Memory B cell (primary cell): ENCODE measurements around the gene LHX3.

Experiments
- ATAC-seq: fragments of 150-1000 bp; cut with Tn5 transposase; 2 replicates; pipeline ENCODE4 v1.10.0; 2021; ENCODE audit warnings: low read depth, mild to moderate bottlenecking, moderate library complexity
- DNase-seq, 2 donors: peaks; one replicate each; pipeline ENCODE4 v3.0.0; 2022; ENCODE audit warnings: low spot score in 2 of 2
- H3K27ac Mint-ChIP-seq: one replicate; pipeline ENCODE4 v1.8.0; 2022; ENCODE audit warnings: mild to moderate bottlenecking, moderate library complexity, mixed read lengths
- H3K27me3 Mint-ChIP-seq: one replicate; pipeline ENCODE4 v1.8.0; 2022; ENCODE audit warnings: mixed read lengths
- H3K36me3 Mint-ChIP-seq: one replicate; pipeline ENCODE4 v1.8.0; 2022; ENCODE audit warnings: mild to moderate bottlenecking, mixed read lengths
- H3K4me1 Mint-ChIP-seq: one replicate; pipeline ENCODE4 v1.8.0; 2022; ENCODE audit warnings: mixed read lengths
- H3K4me3 Mint-ChIP-seq: one replicate; pipeline ENCODE4 v1.8.0; 2022; ENCODE audit warnings: mild to moderate bottlenecking, moderate library complexity, mixed read lengths
- H3K9me3 Mint-ChIP-seq: one replicate; pipeline ENCODE4 v1.8.0; 2022; ENCODE audit warnings: mixed read lengths

Gene LHX3

GRCh38 chr9:136212345-136212950, 7.5 kb upstream of the LHX3 start:
- ATAC-seq (no peak), DNase-seq (no peak)
- peak overlapping the region; percentile 31 for H3K27ac Mint-ChIP-seq
- no peak overlapping the region for H3K4me3 Mint-ChIP-seq
- H3K36me3 Mint-ChIP-seq, result peaks cover 26% of the 10 kb centered on the region
- H3K4me1 Mint-ChIP-seq, result peaks cover 5% of the 10 kb centered on the region
- no peaks in the 10 kb centered on the region for H3K9me3 Mint-ChIP-seq
- H3K27me3 Mint-ChIP-seq, result no peaks in the 10 kb centered on the region

- no peaks in the 10 kb centered on the region for H3K9me3 Mint-ChIP-seq
- no peak for DNase-seq
- H3K27me3 Mint-ChIP-seq, result no peaks in the 10 kb centered on the region
- H3K4me1 Mint-ChIP-seq, result peaks cover 10% of the 10 kb centered on the region
- H3K36me3 Mint-ChIP-seq, result peaks cover 32% of the 10 kb centered on the region
- H3K4me3 Mint-ChIP-seq, result no peak overlapping the region
- no peak overlapping the region for H3K27ac Mint-ChIP-seq
- ATAC-seq, result peak; percentile 70
Observed at GRCh38 chr9:136211441-136212344, 6.8 kb upstream of the LHX3 start.

- H3K36me3 Mint-ChIP-seq, result peaks cover 35% of the 10 kb centered on the region
- DNase-seq (no peak), ATAC-seq (no peak)
- H3K27me3 Mint-ChIP-seq, result peaks cover 1% of the 10 kb centered on the region
- H3K27ac Mint-ChIP-seq, result no peak overlapping the region
- H3K9me3 Mint-ChIP-seq, result no peaks in the 10 kb centered on the region
- no peak overlapping the region for H3K4me3 Mint-ChIP-seq
- H3K4me1 Mint-ChIP-seq, result peaks cover 13% of the 10 kb centered on the region
Observed at GRCh38 chr9:136211006-136211405, 6.1 kb upstream of the LHX3 start.

- no peak overlapping the region for H3K4me3 Mint-ChIP-seq
- ATAC-seq (no peak), DNase-seq (no peak)
- no peaks in the 10 kb centered on the region for H3K9me3 Mint-ChIP-seq
- peaks cover 31% of the 10 kb centered on the region for H3K36me3 Mint-ChIP-seq
- H3K27me3 Mint-ChIP-seq, result peaks cover 2% of the 10 kb centered on the region
- no peak overlapping the region for H3K27ac Mint-ChIP-seq
- peaks cover 15% of the 10 kb centered on the region for H3K4me1 Mint-ChIP-seq
Observed at GRCh38 chr9:136210276-136210675, 5.3 kb upstream of the LHX3 start.

- Mint-ChIP-seq H3K4me3 (no peak overlapping the region), H3K4me1 (peaks cover 13% of the 10 kb centered on the region), H3K9me3 (no peaks in the 10 kb centered on the region), H3K27me3 (peaks cover 2% of the 10 kb centered on the region), H3K27ac (no peak overlapping the region), H3K36me3 (peaks cover 26% of the 10 kb centered on the region)
- ATAC-seq (no peak), DNase-seq (no peak)
Observed at GRCh38 chr9:136209786-136210185, 4.9 kb upstream of the LHX3 start.

- DNase-seq, result no peak
- H3K4me3 Mint-ChIP-seq, result no peak overlapping the region
- ATAC-seq, result no peak
- no peak overlapping the region for H3K27ac Mint-ChIP-seq
- H3K4me1 Mint-ChIP-seq, result peaks cover 12% of the 10 kb centered on the region
- peaks cover 3% of the 10 kb centered on the region for H3K27me3 Mint-ChIP-seq
- H3K9me3 Mint-ChIP-seq, result no peaks in the 10 kb centered on the region
- H3K36me3 Mint-ChIP-seq, result peaks cover 25% of the 10 kb centered on the region
Observed at GRCh38 chr9:136209232-136209631, 4.3 kb upstream of the LHX3 start.

- Mint-ChIP-seq H3K27me3 (peaks cover 6% of the 10 kb centered on the region), H3K4me1 (peaks cover 12% of the 10 kb centered on the region), H3K27ac (no peak overlapping the region), H3K36me3 (peaks cover 22% of the 10 kb centered on the region), H3K4me3 (no peak overlapping the region), H3K9me3 (no peaks in the 10 kb centered on the region)
- no peak for DNase-seq
- no peak for ATAC-seq
Observed at GRCh38 chr9:136208675-136209074, 3.7 kb upstream of the LHX3 start.

GRCh38 chr9:136207616-136208015, 2.7 kb upstream of the LHX3 start:
- Mint-ChIP-seq H3K36me3 (peaks cover 18% of the 10 kb centered on the region), H3K9me3 (no peaks in the 10 kb centered on the region), H3K4me1 (peaks cover 12% of the 10 kb centered on the region), H3K4me3 (no peak overlapping the region), H3K27ac (no peak overlapping the region), H3K27me3 (peaks cover 8% of the 10 kb centered on the region)
- ATAC-seq (no peak), DNase-seq (no peak)

- ATAC-seq (no peak), DNase-seq (no peak)
- Mint-ChIP-seq H3K27ac (no peak overlapping the region), H3K4me3 (no peak overlapping the region), H3K9me3 (no peaks in the 10 kb centered on the region), H3K36me3 (peaks cover 13% of the 10 kb centered on the region), H3K27me3 (peaks cover 10% of the 10 kb centered on the region), H3K4me1 (peaks cover 11% of the 10 kb centered on the region)
Observed at GRCh38 chr9:136206602-136207275, 1.8 kb upstream of the LHX3 start.

- no peak for DNase-seq
- H3K27me3 Mint-ChIP-seq, result peaks cover 13% of the 10 kb centered on the region
- peaks cover 11% of the 10 kb centered on the region for H3K36me3 Mint-ChIP-seq
- peaks cover 9% of the 10 kb centered on the region for H3K4me1 Mint-ChIP-seq
- no peak overlapping the region for H3K27ac Mint-ChIP-seq
- no peaks in the 10 kb centered on the region for H3K9me3 Mint-ChIP-seq
- no peak overlapping the region for H3K4me3 Mint-ChIP-seq
- ATAC-seq, result no peak
Observed at GRCh38 chr9:136205707-136205992, 722 bp upstream of the LHX3 start.

GRCh38 chr9:136204145-136204805, 653 bp downstream of the LHX3 start:
- ATAC-seq (no peak), DNase-seq (no peak)
- Mint-ChIP-seq H3K4me3 (no peak overlapping the region), H3K27ac (no peak overlapping the region), H3K4me1 (peaks cover 9% of the 10 kb centered on the region), H3K36me3 (peaks cover 11% of the 10 kb centered on the region), H3K27me3 (peaks cover 13% of the 10 kb centered on the region), H3K9me3 (no peaks in the 10 kb centered on the region)

GRCh38 chr9:136203408-136204144, 1.4 kb downstream of the LHX3 start:
- peaks cover 13% of the 10 kb centered on the region for H3K27me3 Mint-ChIP-seq
- H3K36me3 Mint-ChIP-seq, result peaks cover 11% of the 10 kb centered on the region
- no peak overlapping the region for H3K4me3 Mint-ChIP-seq
- ATAC-seq, result no peak
- peaks cover 9% of the 10 kb centered on the region for H3K4me1 Mint-ChIP-seq
- no peaks in the 10 kb centered on the region for H3K9me3 Mint-ChIP-seq
- H3K27ac Mint-ChIP-seq, result no peak overlapping the region
- DNase-seq, result no peak

GRCh38 chr9:136202454-136203407, 2.2 kb downstream of the LHX3 start:
- ATAC-seq (no peak), DNase-seq (no peak)
- peaks cover 11% of the 10 kb centered on the region for H3K4me1 Mint-ChIP-seq
- H3K27ac Mint-ChIP-seq, result peak overlapping the region; percentile 63
- peaks cover 13% of the 10 kb centered on the region for H3K27me3 Mint-ChIP-seq
- H3K4me3 Mint-ChIP-seq, result no peak overlapping the region
- peaks cover 11% of the 10 kb centered on the region for H3K36me3 Mint-ChIP-seq
- no peaks in the 10 kb centered on the region for H3K9me3 Mint-ChIP-seq
